Measurements from ENCODE around the gene SNX13. TPM values are rescaled to one million over a fixed set of nuclear protein-coding genes. Genes with fewer than 3 reads are reported as not detected.
"Not testable (repeated sequence)": the region's sequence is repeated elsewhere in the genome, so short reads cannot be mapped to it uniquely, and the experiment has no call there.

Gene SNX13
- total RNA-seq, 1 experiment from 2014 or later: 59.7 TPM

- DNase-seq: no peak
- Histone ChIP-seq H3K9ac (ENCODE audit: low read length) (no peak overlapping the region), H3K9me2 (replicated peaks; ENCODE audit: insufficient read depth, low read length) (no peaks in the 10 kb centered on the region), H3K4me2 (ENCODE audit: low read depth, low read length, poor library complexity, severe bottlenecking) (no peak overlapping the region), H3K4me3 (ENCODE audit: low read length) (no peak overlapping the region), H3K27ac (ENCODE audit: low read length) (no peak overlapping the region), H3K4me1 (ENCODE audit: low read length) (peaks cover 37% of the 10 kb centered on the region), H2AFZ (ENCODE audit: low read length) (no peak overlapping the region), H3K27me3 (ENCODE audit: low read length) (no peaks in the 10 kb centered on the region), H3K9me3 (ENCODE audit: low read length) (peaks cover 9% of the 10 kb centered on the region; the same call in 1 of the 2 replicates), H3K79me2 (ENCODE audit: low read length) (peaks cover 100% of the 10 kb centered on the region), H3K36me3 (ENCODE audit: insufficient read depth, low read length) (0 out of 2 replicates have a peak, but pooled peaks cover 7% of the 10 kb centered on the region), H4K20me1 (ENCODE audit: insufficient read depth, low read depth, low read length) (peaks cover 14% of the 10 kb centered on the region)
Measured at GRCh38 chr7:17915796-17916195, 24.5 kb downstream of the SNX13 start.

- Histone ChIP-seq H4K20me1 (ENCODE audit: insufficient read depth, low read depth, low read length) (peaks cover 14% of the 10 kb centered on the region), H3K9ac (ENCODE audit: low read length) (no peak overlapping the region), H3K4me1 (ENCODE audit: low read length) (peaks cover 37% of the 10 kb centered on the region), H3K36me3 (ENCODE audit: insufficient read depth, low read length) (0 out of 2 replicates have a peak, but pooled peaks cover 7% of the 10 kb centered on the region), H3K4me2 (ENCODE audit: low read depth, low read length, poor library complexity, severe bottlenecking) (no peak overlapping the region), H3K27me3 (ENCODE audit: low read length) (no peaks in the 10 kb centered on the region), H3K79me2 (ENCODE audit: low read length) (peaks cover 100% of the 10 kb centered on the region), H3K9me2 (replicated peaks; ENCODE audit: insufficient read depth, low read length) (no peaks in the 10 kb centered on the region), H2AFZ (ENCODE audit: low read length) (no peak overlapping the region), H3K4me3 (ENCODE audit: low read length) (no peak overlapping the region), H3K27ac (ENCODE audit: low read length) (no peak overlapping the region), H3K9me3 (ENCODE audit: low read length) (peaks cover 9% of the 10 kb centered on the region; the same call in 1 of the 2 replicates)
- DNase-seq: no peak
Measured at GRCh38 chr7:17915168-17915567, 25.1 kb downstream of the SNX13 start.

- H3K36me3 ChIP-seq (ENCODE audit: insufficient read depth, low read length): 0 out of 2 replicates have a peak, but pooled peaks cover 9% of the 10 kb centered on the region
Measured at GRCh38 chr7:17913250-17913649, 27.0 kb downstream of the SNX13 start.

GRCh38 chr7:17912536-17913235 is 27.6 kb downstream of the SNX13 start:
- H3K4me3 ChIP-seq (ENCODE audit: low read length): peak overlapping the region; percentile 5; the same call in 1 of the 2 replicates
- H4K20me1 ChIP-seq (ENCODE audit: insufficient read depth, low read depth, low read length): peaks cover 16% of the 10 kb centered on the region
- no peak overlapping the region for H2AFZ ChIP-seq (ENCODE audit: low read length)
- peaks cover 100% of the 10 kb centered on the region for H3K79me2 ChIP-seq (ENCODE audit: low read length)
- no peaks in the 10 kb centered on the region for H3K27me3 ChIP-seq (ENCODE audit: low read length)
- H3K27ac ChIP-seq (ENCODE audit: low read length): peak overlapping the region; percentile 54
- peak overlapping the region; percentile 41; the same call in 1 of the 2 replicates for H3K9ac ChIP-seq (ENCODE audit: low read length)
- H3K9me3 ChIP-seq (ENCODE audit: low read length): peaks cover 8% of the 10 kb centered on the region; the same call in 1 of the 2 replicates
- H3K4me2 ChIP-seq (ENCODE audit: low read depth, low read length, poor library complexity, severe bottlenecking): peak overlapping the region; percentile 44
- peak; percentile 68 for DNase-seq
- H3K4me1 ChIP-seq (ENCODE audit: low read length): peaks cover 37% of the 10 kb centered on the region
- H3K36me3 ChIP-seq (ENCODE audit: insufficient read depth, low read length): 0 out of 2 replicates have a peak, but pooled peaks cover 9% of the 10 kb centered on the region
- no peaks in the 10 kb centered on the region for H3K9me2 ChIP-seq (replicated peaks; ENCODE audit: insufficient read depth, low read length)

More at GRCh38 chr7:17913250-17913649, 27.0 kb downstream of the SNX13 start:
- Histone ChIP-seq H3K9me2 (replicated peaks; ENCODE audit: insufficient read depth, low read length) (no peaks in the 10 kb centered on the region), H3K79me2 (ENCODE audit: low read length) (peaks cover 100% of the 10 kb centered on the region), H3K27ac (ENCODE audit: low read length) (peak overlapping the region; percentile 54), H4K20me1 (ENCODE audit: insufficient read depth, low read depth, low read length) (peaks cover 16% of the 10 kb centered on the region), H2AFZ (ENCODE audit: low read length) (no peak overlapping the region), H3K9me3 (ENCODE audit: low read length) (peaks cover 9% of the 10 kb centered on the region; the same call in 1 of the 2 replicates), H3K4me1 (ENCODE audit: low read length) (peaks cover 37% of the 10 kb centered on the region), H3K27me3 (ENCODE audit: low read length) (no peaks in the 10 kb centered on the region), H3K4me3 (ENCODE audit: low read length) (peak overlapping the region; percentile 5; the same call in 1 of the 2 replicates), H3K9ac (ENCODE audit: low read length) (peak overlapping the region; percentile 41; the same call in 1 of the 2 replicates), H3K4me2 (ENCODE audit: low read depth, low read length, poor library complexity, severe bottlenecking) (peak overlapping the region; percentile 44)
- peak; percentile 50 for DNase-seq

GRCh38 chr7:17912050-17912449 is 28.2 kb downstream of the SNX13 start:
- H3K4me3 ChIP-seq (ENCODE audit: low read length): no peak overlapping the region
- peaks cover 37% of the 10 kb centered on the region for H3K4me1 ChIP-seq (ENCODE audit: low read length)
- H3K9me2 ChIP-seq (replicated peaks; ENCODE audit: insufficient read depth, low read length): no peaks in the 10 kb centered on the region
- H3K4me2 ChIP-seq (ENCODE audit: low read depth, low read length, poor library complexity, severe bottlenecking): no peak overlapping the region
- H3K27me3 ChIP-seq (ENCODE audit: low read length): no peaks in the 10 kb centered on the region
- peaks cover 8% of the 10 kb centered on the region for H3K36me3 ChIP-seq (ENCODE audit: insufficient read depth, low read length)
- H3K9ac ChIP-seq (ENCODE audit: low read length): no peak overlapping the region
- peaks cover 16% of the 10 kb centered on the region for H4K20me1 ChIP-seq (ENCODE audit: insufficient read depth, low read depth, low read length)
- H3K79me2 ChIP-seq (ENCODE audit: low read length): peaks cover 100% of the 10 kb centered on the region
- H2AFZ ChIP-seq (ENCODE audit: low read length): no peak overlapping the region
- no peak overlapping the region for H3K27ac ChIP-seq (ENCODE audit: low read length)
- peaks cover 4% of the 10 kb centered on the region; the same call in 1 of the 2 replicates for H3K9me3 ChIP-seq (ENCODE audit: low read length)
- no peak for DNase-seq

GRCh38 chr7:17910377-17910776 is 29.9 kb downstream of the SNX13 start:
- Histone ChIP-seq H3K79me2 (ENCODE audit: low read length) (peaks cover 100% of the 10 kb centered on the region), H3K9me3 (ENCODE audit: low read length) (no peaks in the 10 kb centered on the region), H3K36me3 (ENCODE audit: insufficient read depth, low read length) (peaks cover 7% of the 10 kb centered on the region), H3K4me3 (ENCODE audit: low read length) (no peak overlapping the region), H3K27me3 (ENCODE audit: low read length) (no peaks in the 10 kb centered on the region), H3K9ac (ENCODE audit: low read length) (no peak overlapping the region), H3K9me2 (replicated peaks; ENCODE audit: insufficient read depth, low read length) (no peaks in the 10 kb centered on the region), H3K27ac (ENCODE audit: low read length) (no peak overlapping the region), H2AFZ (ENCODE audit: low read length) (no peak overlapping the region), H3K4me1 (ENCODE audit: low read length) (peaks cover 35% of the 10 kb centered on the region), H3K4me2 (ENCODE audit: low read depth, low read length, poor library complexity, severe bottlenecking) (no peak overlapping the region), H4K20me1 (ENCODE audit: insufficient read depth, low read depth, low read length) (peaks cover 11% of the 10 kb centered on the region; the same call in 1 of the 2 replicates)
- DNase-seq: no peak

- H2AFZ ChIP-seq (ENCODE audit: low read length); H3K4me2 ChIP-seq (ENCODE audit: low read depth, low read length, poor library complexity, severe bottlenecking); H3K27ac ChIP-seq (ENCODE audit: low read length); H3K9me3 ChIP-seq (ENCODE audit: low read length); H3K9ac ChIP-seq (ENCODE audit: low read length); H3K27me3 ChIP-seq (ENCODE audit: low read length); H3K9me2 ChIP-seq (replicated peaks; ENCODE audit: insufficient read depth, low read length); DNase-seq; H3K4me3 ChIP-seq (ENCODE audit: low read length); H3K36me3 ChIP-seq (ENCODE audit: insufficient read depth, low read length): not testable (repeated sequence)
- peaks cover 33% of the 10 kb centered on the region for H3K4me1 ChIP-seq (ENCODE audit: low read length)
- peaks cover 100% of the 10 kb centered on the region for H3K79me2 ChIP-seq (ENCODE audit: low read length)
- H4K20me1 ChIP-seq (ENCODE audit: insufficient read depth, low read depth, low read length): peaks cover 11% of the 10 kb centered on the region; the same call in 1 of the 2 replicates
Measured at GRCh38 chr7:17909310-17909709, 31.0 kb downstream of the SNX13 start.

GRCh38 chr7:17907014-17907413 is 33.3 kb downstream of the SNX13 start:
- H3K9me2 ChIP-seq (replicated peaks; ENCODE audit: insufficient read depth, low read length): no peaks in the 10 kb centered on the region
- peaks cover 16% of the 10 kb centered on the region for H3K4me1 ChIP-seq (ENCODE audit: low read length)
- no peak overlapping the region for H2AFZ ChIP-seq (ENCODE audit: low read length)
- no peak overlapping the region for H3K4me3 ChIP-seq (ENCODE audit: low read length)
- peaks cover 100% of the 10 kb centered on the region for H3K79me2 ChIP-seq (ENCODE audit: low read length)
- no peak overlapping the region for H3K27ac ChIP-seq (ENCODE audit: low read length)
- H3K9me3 ChIP-seq (ENCODE audit: low read length): no peaks in the 10 kb centered on the region
- H3K9ac ChIP-seq (ENCODE audit: low read length): no peak overlapping the region
- DNase-seq: no peak
- no peaks in the 10 kb centered on the region for H3K27me3 ChIP-seq (ENCODE audit: low read length)
- peaks cover 3% of the 10 kb centered on the region; the same call in 1 of the 2 replicates for H4K20me1 ChIP-seq (ENCODE audit: insufficient read depth, low read depth, low read length)
- no peak overlapping the region for H3K4me2 ChIP-seq (ENCODE audit: low read depth, low read length, poor library complexity, severe bottlenecking)
- H3K36me3 ChIP-seq (ENCODE audit: insufficient read depth, low read length): peaks cover 7% of the 10 kb centered on the region
